H1 (cell line): ENCODE data around the gene BSND. TPM values are rescaled to one million over a fixed set of nuclear protein-coding genes. Genes with fewer than 3 reads are reported as not detected.
A peak's percentile ranks its signal among the peaks of the same experiment; 100 is the strongest.

Experiments used
- CTCF ChIA-PET: fragments of 300-600 bp; sonication (Branson Sonifier 250); formaldehyde crosslinking; loops from one replicate; lab custom pipeline; 2021; ENCODE audit not compliant: partially characterized antibody; lab: Charles Lee
- POLR2A ChIA-PET: fragments of 300-600 bp; sonication (Branson Sonifier 250); formaldehyde crosslinking; loops from one replicate; lab custom pipeline; 2021; ENCODE audit warnings: inconsistent platforms; ENCODE audit not compliant: partially characterized antibody; lab: Charles Lee
- DNase-seq, 2 experiments: peaks; one replicate each; pipeline versions ENCODE4 v3.0.0 to v3.0.0-alpha.2; 2010 to 2022; ENCODE audit warnings: low spot score in 2 of 2, low read depth in 1 of 2, mixed read lengths in 1 of 2
- FAIRE-seq: peaks from 2 replicates; lab custom pipeline; 2011; peaks lifted over from hg19 to GRCh38; lab: Jason Lieb, UNC
- H2AFZ ChIP-seq: 2 replicates; pipeline ENCODE4 v1.8.1; 2012; ENCODE audit warnings: low read length, inconsistent platforms
- H2AK5ac ChIP-seq: 2 replicates; pipeline ENCODE4 v1.6.1; 2013; ENCODE audit warnings: low read depth, low read length
- H2BK120ac ChIP-seq: replicated peaks from 2 replicates; pipeline ENCODE3; 2013; ENCODE audit warnings: low read depth, low read length, inconsistent platforms
- H2BK12ac ChIP-seq: 2 replicates; pipeline ENCODE4 v1.6.1; 2013; ENCODE audit warnings: low read depth, low read length
- H2BK15ac ChIP-seq: 2 replicates; pipeline ENCODE4 v1.6.1; 2013; ENCODE audit warnings: low read length
- H2BK20ac ChIP-seq: 2 replicates; pipeline ENCODE4 v1.6.1; 2013; ENCODE audit warnings: low read length
- H2BK5ac ChIP-seq: 2 replicates; pipeline ENCODE4 v1.6.1; 2013; ENCODE audit warnings: low read depth, low read length
- H3K14ac ChIP-seq: 2 replicates; pipeline ENCODE4 v1.6.1; 2013; ENCODE audit warnings: inconsistent platforms; ENCODE audit not compliant: insufficient read length
- H3K18ac ChIP-seq: 2 replicates; pipeline ENCODE4 v1.6.1; 2013; ENCODE audit warnings: low read length; ENCODE audit errors: extremely low read depth
- H3K23ac ChIP-seq: 2 replicates; pipeline ENCODE4 v1.6.1; 2013; ENCODE audit warnings: inconsistent platforms; ENCODE audit not compliant: insufficient read length
- H3K23me2 ChIP-seq: 2 replicates; pipeline ENCODE4 v1.6.1; 2013; ENCODE audit warnings: low read depth, low read length
- H3K27ac ChIP-seq: 2 replicates; pipeline ENCODE4 v1.6.1; 2011; ENCODE audit warnings: low read depth, low read length, inconsistent platforms
- H3K27me3 ChIP-seq, 4 experiments: replicated peaks in 1 of 4; 1 replicate in 1 of 4; 2 replicates in 3 of 4; pipeline versions ENCODE4 v1.6.1 to v1.8.1; 2011 to 2013; ENCODE audit warnings: low read length in 3 of 4, mild to moderate bottlenecking in 3 of 4, inconsistent platforms in 2 of 4, mixed read lengths in 2 of 4, moderate library complexity in 1 of 4; ENCODE audit not compliant: control insufficient read depth in 3 of 4, insufficient read depth in 3 of 4; ENCODE audit errors: extremely low read depth in 1 of 4
- H3K36me3 ChIP-seq, 4 experiments: 2 replicates each; pipeline versions ENCODE4 v1.6.1 to v1.8.1; 2011 to 2013; ENCODE audit warnings: mild to moderate bottlenecking in 4 of 4, low read length in 3 of 4, moderate library complexity in 2 of 4, control low read depth in 1 of 4, inconsistent platforms in 1 of 4; ENCODE audit not compliant: insufficient read depth in 4 of 4, control insufficient read depth in 2 of 4
- H3K4ac ChIP-seq: replicated peaks from 2 replicates; pipeline ENCODE3; 2013; ENCODE audit warnings: low read length, low read depth, mixed read lengths, inconsistent platforms; ENCODE audit not compliant: insufficient read length
- H3K4me1 ChIP-seq, 4 experiments: replicated peaks in 1 of 4; 1 replicate in 1 of 4; 2 replicates in 3 of 4; pipeline versions ENCODE4 v1.6.1 to v1.8.1; 2011 to 2013; ENCODE audit warnings: low read length in 3 of 4, inconsistent platforms in 2 of 4, mixed read lengths in 1 of 4; ENCODE audit not compliant: insufficient read depth in 4 of 4, control insufficient read depth in 3 of 4
- H3K4me2 ChIP-seq, 2 experiments: 2 replicates each; pipeline versions ENCODE4 v1.6.1 to v1.8.1; 2011 to 2013; ENCODE audit warnings: low read depth in 2 of 2, low read length in 2 of 2, control low read depth in 1 of 2, inconsistent platforms in 1 of 2, mild to moderate bottlenecking in 1 of 2; ENCODE audit not compliant: insufficient read depth in 1 of 2
- H3K4me3 ChIP-seq, 4 experiments: fragments of 200-600, 300-600 bp in 1 of 4; sonication (generic), shearing (Covaris generic), sonication (Bioruptor Twin) in 1 of 4; 2 replicates each; pipeline versions ENCODE4 v1.5.1 to v1.8.1; 2011 to 2016; ENCODE audit warnings: low read length in 4 of 4, low read depth in 3 of 4, control low read depth in 2 of 4, inconsistent platforms in 2 of 4, mild to moderate bottlenecking in 2 of 4, mixed read lengths in 1 of 4, moderate library complexity in 1 of 4; ENCODE audit not compliant: insufficient read depth in 2 of 4; ENCODE audit errors: extremely low read depth in 1 of 4
- H3K56ac ChIP-seq: replicated peaks from 2 replicates; pipeline ENCODE3; 2013; ENCODE audit warnings: low read depth, mild to moderate bottlenecking, mixed read lengths, low read length, inconsistent platforms; ENCODE audit not compliant: insufficient read length
- H3K79me1 ChIP-seq: 2 replicates; pipeline ENCODE4 v1.6.1; 2013; ENCODE audit warnings: low read depth, low read length, control low read depth
- H3K79me2 ChIP-seq, 2 experiments: 2 replicates each; pipeline versions ENCODE4 v1.6.1 to v1.8.1; 2012 to 2013; ENCODE audit warnings: low read length in 2 of 2, mild to moderate bottlenecking in 2 of 2, inconsistent platforms in 1 of 2; ENCODE audit not compliant: insufficient read depth in 2 of 2, control insufficient read depth in 1 of 2
- H3K9ac ChIP-seq, 4 experiments: replicated peaks in 1 of 4; 1 replicate in 1 of 4; 2 replicates in 3 of 4; pipeline versions ENCODE4 v1.6.1 to v1.8.1; 2011 to 2013; ENCODE audit warnings: low read depth in 3 of 4, low read length in 3 of 4, control low read depth in 2 of 4, mild to moderate bottlenecking in 2 of 4, moderate library complexity in 2 of 4, inconsistent platforms in 1 of 4; ENCODE audit errors: extremely low read depth in 1 of 4
- H3K9me3 ChIP-seq, 2 experiments: 2 replicates each; pipeline versions ENCODE4 v1.6.1 to v1.8.1; 2012 to 2013; ENCODE audit warnings: mild to moderate bottlenecking in 2 of 2, moderate library complexity in 2 of 2, control low read depth in 1 of 2, inconsistent platforms in 1 of 2, low read depth in 1 of 2, low read length in 1 of 2, mixed read lengths in 1 of 2; ENCODE audit not compliant: insufficient read depth in 2 of 2
- H4K20me1 ChIP-seq, 2 experiments: replicated peaks in 1 of 2; 2 replicates each; pipeline versions ENCODE3 to v1.8.1; 2011 to 2013; ENCODE audit warnings: inconsistent platforms in 2 of 2, low read length in 2 of 2, mild to moderate bottlenecking in 1 of 2; ENCODE audit not compliant: insufficient read depth in 2 of 2, control insufficient read depth in 1 of 2
- H4K5ac ChIP-seq: 2 replicates; pipeline ENCODE4 v1.6.1; 2013; ENCODE audit warnings: low read length, low read depth, mixed read lengths, inconsistent platforms; ENCODE audit not compliant: insufficient read length
- H4K8ac ChIP-seq: 2 replicates; pipeline ENCODE4 v1.8.0; 2013; ENCODE audit warnings: mild to moderate bottlenecking, moderate library complexity, low read length, inconsistent platforms; ENCODE audit not compliant: insufficient read depth; ENCODE audit errors: extremely low read depth
- H4K91ac ChIP-seq: replicated peaks from 2 replicates; pipeline ENCODE3; 2013; ENCODE audit warnings: low read length, mixed read lengths, inconsistent platforms; ENCODE audit not compliant: insufficient read length
- CTCF ChIP-seq, 3 experiments: IDR thresholded peaks; 1 replicate in 2 of 3; 2 replicates in 1 of 3; pipeline versions ENCODE4 v1.5.1 to v1.6.1; 2011; ENCODE audit warnings: low read length in 3 of 3, mild to moderate bottlenecking in 3 of 3, inconsistent platforms in 2 of 3, low read depth in 1 of 3, moderate library complexity in 1 of 3; ENCODE audit not compliant: insufficient read depth in 1 of 3; ENCODE audit errors: control extremely low read depth in 1 of 3
- HDAC2 ChIP-seq, 2 experiments: fragments of 300-600 bp in 1 of 2; sonication (generic) in 1 of 2; IDR thresholded peaks; 2 replicates each; pipeline ENCODE4 v1.6.1; 2011 to 2012; ENCODE audit warnings: low read depth in 2 of 2, low read length in 2 of 2, mild to moderate bottlenecking in 2 of 2, moderate library complexity in 2 of 2, borderline replicate concordance in 1 of 2, inconsistent platforms in 1 of 2
- RAD21 ChIP-seq, 2 experiments: IDR thresholded peaks in 1 of 2; conservative IDR thresholded peaks in 1 of 2; 2 replicates each; pipeline ENCODE4 v1.6.1; 2011; ENCODE audit warnings: low read depth in 2 of 2, low read length in 2 of 2, improper control_type of control experiment in 1 of 2, inconsistent platforms in 1 of 2, mild to moderate bottlenecking in 1 of 2, moderate library complexity in 1 of 2
- RBBP5 ChIP-seq: IDR thresholded peaks from 2 replicates; pipeline ENCODE4 v1.7.1; 2012; ENCODE audit warnings: low read depth, mild to moderate bottlenecking, inconsistent platforms, low read length, moderate library complexity, borderline replicate concordance
- SIN3A ChIP-seq, 2 experiments: IDR thresholded peaks in 1 of 2; conservative IDR thresholded peaks in 1 of 2; 2 replicates each; pipeline ENCODE4 v1.6.1; 2011 to 2012; ENCODE audit warnings: low read length in 2 of 2, improper control_type of control experiment in 1 of 2, low read depth in 1 of 2, mild to moderate bottlenecking in 1 of 2
- TEAD4 ChIP-seq: IDR thresholded peaks from 2 replicates; pipeline ENCODE4 v1.6.1; 2012; ENCODE audit warnings: low read depth, low read length, inconsistent platforms, mixed read lengths
- WGBS, 2 experiments: shearing (Covaris generic) in 1 of 2; methylation state at CpG; one replicate each; pipeline versions ENCODE4 v1.1.6 to v1.1.7; 2013 to 2015; ENCODE audit warnings: low lambda C conversion rate in 2 of 2, mixed read lengths in 2 of 2, inconsistent platforms in 1 of 2, low coverage in 1 of 2, missing lambda C conversion rate in 1 of 2; ENCODE audit not compliant: insufficient replicate concordance in 2 of 2, insufficient coverage in 1 of 2, insufficient read length in 1 of 2; ENCODE audit errors: extremely low coverage in 1 of 2, missing lambda C conversion rate in 1 of 2; 5-methylcytosine and 5-hydroxymethylcytosine counted together
- polyA plus RNA-seq, 7 experiments: library from polyadenylated mRNA; depleted of rRNA in 3 of 7; stranded (reverse) in 5 of 7; unstranded in 2 of 7; fragments of >200 nt in 5 of 7; fragments of 200-250 nt in 2 of 7; gene quantifications; 1 replicate in 5 of 7; 2 replicates in 1 of 7; 4 replicates in 1 of 7; pipeline versions ENCODE4 v1.2.1 to v1.2.3, GENCODE V29; 2011 to 2013; ENCODE audit warnings: missing spikeins in 2 of 7, mixed read lengths in 2 of 7
- total RNA-seq: library from RNA; stranded (reverse); fragmentation: NEBNext Ultra II Directional; extraction: Animal tissue kit (Norgen Biotek cat#: 25700); gene quantifications from 2 replicates; pipeline ENCODE4 v1.2.1, GENCODE V29; 2021

Gene BSND
- total and polyA plus RNA-seq, 2 of the 8 experiments (the other 6 are each of a cell fraction or from before 2014, with no cell fraction given): 0.43 to 0.68 TPM

DNA sequence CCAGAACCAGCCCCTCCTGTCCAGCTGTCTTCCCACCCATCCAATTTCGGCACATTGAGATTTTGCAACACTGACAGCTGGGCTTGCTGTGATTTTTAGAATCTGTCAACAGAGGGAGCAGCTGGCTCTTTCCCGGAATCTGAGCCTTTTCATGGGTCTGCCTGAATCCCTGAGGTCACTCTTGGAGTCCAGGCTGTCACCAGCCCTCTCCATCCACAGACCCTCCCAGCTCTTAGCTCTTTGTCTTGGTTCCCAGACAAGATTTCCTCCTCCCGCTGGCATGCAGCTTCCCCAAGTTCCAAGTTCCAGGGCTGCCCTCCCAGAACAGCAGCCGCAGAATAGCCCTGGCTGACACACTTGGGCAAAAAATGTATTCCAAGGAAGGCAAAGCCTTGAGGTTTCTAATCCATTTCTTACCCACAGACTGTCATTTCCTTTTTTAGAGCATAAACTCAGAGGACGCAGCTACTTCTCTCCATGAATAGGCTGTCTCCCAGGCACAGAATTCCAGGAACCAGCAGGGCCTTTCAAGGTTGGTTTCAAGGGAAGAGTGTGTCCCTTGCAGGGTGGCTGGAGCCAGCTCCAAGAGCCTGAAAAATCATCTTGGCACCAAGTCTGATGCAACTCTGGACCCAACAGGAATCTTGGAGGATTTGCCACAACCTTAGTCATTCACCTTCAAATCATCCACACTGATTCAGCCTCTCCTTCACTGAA, 25.4 kb upstream of the BSND start:
- Histone ChIP-seq H3K79me2 (no peaks in the 10 kb centered on the region), H4K91ac (no peak overlapping the region), H3K4me1 (peaks cover 0 to 4% (median under 1%) of the 10 kb centered on the region in 4 experiments; a peak in 4 of 7 replicates), H2BK15ac (peak overlapping the region; percentile 63; the same call in 1 of the 2 replicates), H3K27me3 (no peaks in the 10 kb centered on the region), H2BK20ac (no peak overlapping the region), H3K9me3 (no peaks in the 10 kb centered on the region), H3K36me3 (no peaks in the 10 kb centered on the region), H3K18ac (no peak overlapping the region), H3K4me3 (no peak overlapping the region), H4K20me1 (no peaks in the 10 kb centered on the region), H3K56ac (no peak overlapping the region), H3K9ac (no peak overlapping the region), H4K5ac (no peak overlapping the region), H2BK120ac (no peak overlapping the region), H3K23ac (no peak overlapping the region), H2BK5ac (no peak overlapping the region), H2AK5ac (no peak overlapping the region), H3K27ac (no peak overlapping the region), H3K14ac (no peak overlapping the region), H3K23me2 (no peaks in the 10 kb centered on the region), H4K8ac (no peak overlapping the region), H3K79me1 (no peaks in the 10 kb centered on the region), H3K4ac (no peak overlapping the region), H2BK12ac (peak overlapping the region; percentile 42), H3K4me2 (no peak overlapping the region), H2AFZ (no peak overlapping the region)
- ChIA-PET POLR2A (interaction anchor here (0.9 kb wide), 1 partner anchor 11 kb away, joined by 7 read pairs; no protein-coding TSS in a partner anchor), CTCF (interaction anchor here (0.7 to 4.3 kb wide), 21 partner anchors 10 to 425 kb away, joined by 3 to 31 read pairs (median 6); partner anchors contain the start of gene ACOT11)
- 48% methylated on average over 5 of the region's 5 CpGs; no CpG with 5 or more reads in 1 of the 2 experiments for WGBS, 2 experiments
- 0 out of 4 replicates have a peak, but pooled peaks of 1 of the 2 experiments have one; percentile 24 for TF ChIP-seq HDAC2 (IDR thresholded peaks at IDR 0.05; ENCODE audit: borderline replicate concordance in 1 of 2, low read depth in 2 of 2, low read length in 2 of 2)
- TF ChIP-seq RAD21 (IDR thresholded peaks at IDR 0.05 in 1 of 2, conservative IDR thresholded peaks at IDR 0.05 in 1 of 2; ENCODE audit: low read depth in 2 of 2, low read length in 2 of 2): peak; percentile 45 to 53; a peak in 3 of 4 replicates
- TF ChIP-seq SIN3A (conservative IDR thresholded peaks at IDR 0.05 in 1 of 2, IDR thresholded peaks at IDR 0.05 in 1 of 2; ENCODE audit: low read depth in 1 of 2, low read length in 2 of 2): 0 out of 4 replicates have a peak, but pooled peaks of 1 of the 2 experiments have one; percentile 45
- peak; percentile 18 to 63 (median 50) for TF ChIP-seq CTCF (IDR thresholded peaks at IDR 0.05; ENCODE audit: control extremely low read depth in 1 of 3, insufficient read depth in 1 of 3, low read depth in 1 of 3, low read length in 3 of 3)
- TF ChIP-seq TEAD4: no peak
- TF ChIP-seq RBBP5: no peak
- DNase-seq: no peak
- FAIRE-seq: peak; percentile 75
